ENCODE results near the gene MEGF11.

- TF ChIP-seq CTCF (IDR thresholded peaks at IDR 0.05): no peak
- no peak for TF ChIP-seq POLR2A (IDR thresholded peaks at IDR 0.05)
Measured at GRCh38 chr15:66165856-66166255, 87.7 kb downstream of the MEGF11 start.

All from uterus (tissue), 2 donors.